Measurements from ENCODE around the gene C14orf119.

The C14orf119 gene

DNA sequence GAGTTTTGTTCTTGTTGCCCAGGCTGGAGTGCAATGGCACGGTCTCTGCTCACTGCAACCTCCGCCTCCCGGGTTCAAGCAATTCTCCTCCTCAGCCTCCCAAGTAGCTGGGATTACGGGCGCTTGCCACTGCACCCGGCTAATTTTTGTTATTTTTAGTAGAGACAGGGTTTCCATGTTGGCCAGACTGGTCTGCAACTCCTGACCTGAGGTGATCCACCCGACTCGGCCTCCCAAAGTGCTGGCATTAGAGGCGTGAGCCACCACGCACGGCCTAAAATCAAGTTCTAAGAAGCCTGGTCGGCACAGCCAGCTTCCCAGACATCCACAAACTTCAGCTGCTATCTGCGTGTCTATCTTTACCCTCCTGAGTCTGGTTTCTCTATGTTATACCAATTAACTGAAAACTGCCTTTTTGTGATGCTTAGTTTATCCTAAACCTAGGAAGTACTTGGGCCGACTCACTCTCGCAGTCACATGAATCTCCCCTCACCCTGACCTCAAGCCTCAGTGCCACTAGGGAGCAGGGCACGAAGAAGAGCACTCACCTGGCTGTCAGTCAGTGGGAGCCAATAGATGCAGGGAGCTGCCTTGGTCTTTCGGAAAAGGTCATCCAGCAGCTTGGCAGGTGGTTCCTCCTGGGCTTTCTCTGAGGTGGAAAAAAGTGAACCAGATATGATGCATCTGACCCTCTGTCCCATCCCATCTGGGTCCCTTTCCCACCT, 34.6 kb upstream of the C14orf119 start:
- H3K4me3 ChIP-seq (replicated peaks; ENCODE audit: insufficient read depth, low read length): no peak overlapping the region
- TF ChIP-seq SPI1 (IDR thresholded peaks at IDR 0.05; ENCODE audit: borderline replicate concordance, low read depth): no peak
- TF ChIP-seq, protein P1, sequence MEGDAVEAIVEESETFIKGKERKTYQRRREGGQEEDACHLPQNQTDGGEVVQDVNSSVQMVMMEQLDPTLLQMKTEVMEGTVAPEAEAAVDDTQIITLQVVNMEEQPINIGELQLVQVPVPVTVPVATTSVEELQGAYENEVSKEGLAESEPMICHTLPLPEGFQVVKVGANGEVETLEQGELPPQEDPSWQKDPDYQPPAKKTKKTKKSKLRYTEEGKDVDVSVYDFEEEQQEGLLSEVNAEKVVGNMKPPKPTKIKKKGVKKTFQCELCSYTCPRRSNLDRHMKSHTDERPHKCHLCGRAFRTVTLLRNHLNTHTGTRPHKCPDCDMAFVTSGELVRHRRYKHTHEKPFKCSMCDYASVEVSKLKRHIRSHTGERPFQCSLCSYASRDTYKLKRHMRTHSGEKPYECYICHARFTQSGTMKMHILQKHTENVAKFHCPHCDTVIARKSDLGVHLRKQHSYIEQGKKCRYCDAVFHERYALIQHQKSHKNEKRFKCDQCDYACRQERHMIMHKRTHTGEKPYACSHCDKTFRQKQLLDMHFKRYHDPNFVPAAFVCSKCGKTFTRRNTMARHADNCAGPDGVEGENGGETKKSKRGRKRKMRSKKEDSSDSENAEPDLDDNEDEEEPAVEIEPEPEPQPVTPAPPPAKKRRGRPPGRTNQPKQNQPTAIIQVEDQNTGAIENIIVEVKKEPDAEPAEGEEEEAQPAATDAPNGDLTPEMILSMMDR (IDR thresholded peaks at IDR 0.05; ENCODE audit: insufficient read depth, low read length): no peak
- TF ChIP-seq GABPA (IDR thresholded peaks at IDR 0.05; ENCODE audit: low read depth): no peak
- TF ChIP-seq POLR2AphosphoS5 (IDR thresholded peaks at IDR 0.05; ENCODE audit: low read depth): no peak
- TF ChIP-seq, protein P2, sequence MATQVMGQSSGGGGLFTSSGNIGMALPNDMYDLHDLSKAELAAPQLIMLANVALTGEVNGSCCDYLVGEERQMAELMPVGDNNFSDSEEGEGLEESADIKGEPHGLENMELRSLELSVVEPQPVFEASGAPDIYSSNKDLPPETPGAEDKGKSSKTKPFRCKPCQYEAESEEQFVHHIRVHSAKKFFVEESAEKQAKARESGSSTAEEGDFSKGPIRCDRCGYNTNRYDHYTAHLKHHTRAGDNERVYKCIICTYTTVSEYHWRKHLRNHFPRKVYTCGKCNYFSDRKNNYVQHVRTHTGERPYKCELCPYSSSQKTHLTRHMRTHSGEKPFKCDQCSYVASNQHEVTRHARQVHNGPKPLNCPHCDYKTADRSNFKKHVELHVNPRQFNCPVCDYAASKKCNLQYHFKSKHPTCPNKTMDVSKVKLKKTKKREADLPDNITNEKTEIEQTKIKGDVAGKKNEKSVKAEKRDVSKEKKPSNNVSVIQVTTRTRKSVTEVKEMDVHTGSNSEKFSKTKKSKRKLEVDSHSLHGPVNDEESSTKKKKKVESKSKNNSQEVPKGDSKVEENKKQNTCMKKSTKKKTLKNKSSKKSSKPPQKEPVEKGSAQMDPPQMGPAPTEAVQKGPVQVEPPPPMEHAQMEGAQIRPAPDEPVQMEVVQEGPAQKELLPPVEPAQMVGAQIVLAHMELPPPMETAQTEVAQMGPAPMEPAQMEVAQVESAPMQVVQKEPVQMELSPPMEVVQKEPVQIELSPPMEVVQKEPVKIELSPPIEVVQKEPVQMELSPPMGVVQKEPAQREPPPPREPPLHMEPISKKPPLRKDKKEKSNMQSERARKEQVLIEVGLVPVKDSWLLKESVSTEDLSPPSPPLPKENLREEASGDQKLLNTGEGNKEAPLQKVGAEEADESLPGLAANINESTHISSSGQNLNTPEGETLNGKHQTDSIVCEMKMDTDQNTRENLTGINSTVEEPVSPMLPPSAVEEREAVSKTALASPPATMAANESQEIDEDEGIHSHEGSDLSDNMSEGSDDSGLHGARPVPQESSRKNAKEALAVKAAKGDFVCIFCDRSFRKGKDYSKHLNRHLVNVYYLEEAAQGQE (IDR thresholded peaks at IDR 0.05; ENCODE audit: insufficient replicate concordance, low read depth): no peak
- no peak for DNase-seq (ENCODE audit: low read depth in 1 of 2, low spot score in 1 of 2)
- no peak overlapping the region for H3K27ac ChIP-seq (replicated peaks)
- H3K27me3 ChIP-seq (ENCODE audit: insufficient read depth, poor library complexity, severe bottlenecking): no peaks in the 10 kb centered on the region

DNA sequence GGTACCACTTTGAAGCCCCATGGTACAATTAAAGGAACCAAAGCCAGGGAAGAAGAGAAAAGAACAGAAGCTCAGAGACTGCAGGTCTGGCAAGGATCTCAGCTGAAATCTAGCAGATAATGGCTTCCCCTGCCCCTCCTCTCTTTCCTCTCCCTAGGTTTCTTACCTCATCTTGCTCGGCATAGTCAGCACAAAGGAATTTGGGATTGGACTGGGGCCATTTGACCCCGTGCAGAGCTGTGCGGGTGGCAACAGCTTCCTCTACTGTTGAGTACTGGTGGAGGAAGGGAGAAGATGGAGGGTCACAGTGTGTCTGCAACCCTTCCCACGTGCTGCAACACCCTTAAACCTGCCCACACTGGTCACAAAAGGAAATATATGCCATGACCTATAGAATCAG, 33.3 kb upstream of the C14orf119 start:
- no peaks in the 10 kb centered on the region for H3K27me3 ChIP-seq (ENCODE audit: insufficient read depth, poor library complexity, severe bottlenecking)
- H3K4me3 ChIP-seq (replicated peaks; ENCODE audit: insufficient read depth, low read length): no peak overlapping the region
- no peak for DNase-seq (ENCODE audit: low read depth in 1 of 2, low spot score in 1 of 2)
- H3K27ac ChIP-seq (replicated peaks): no peak overlapping the region
- TF ChIP-seq, protein P2 (IDR thresholded peaks at IDR 0.05; ENCODE audit: insufficient replicate concordance, low read depth): no peak
- TF ChIP-seq SPI1 (IDR thresholded peaks at IDR 0.05; ENCODE audit: borderline replicate concordance, low read depth): no peak
- no peak for TF ChIP-seq POLR2AphosphoS5 (IDR thresholded peaks at IDR 0.05; ENCODE audit: low read depth)
- TF ChIP-seq, protein P1 (IDR thresholded peaks at IDR 0.05; ENCODE audit: insufficient read depth, low read length): no peak
- TF ChIP-seq GABPA (IDR thresholded peaks at IDR 0.05; ENCODE audit: low read depth): no peak

DNA sequence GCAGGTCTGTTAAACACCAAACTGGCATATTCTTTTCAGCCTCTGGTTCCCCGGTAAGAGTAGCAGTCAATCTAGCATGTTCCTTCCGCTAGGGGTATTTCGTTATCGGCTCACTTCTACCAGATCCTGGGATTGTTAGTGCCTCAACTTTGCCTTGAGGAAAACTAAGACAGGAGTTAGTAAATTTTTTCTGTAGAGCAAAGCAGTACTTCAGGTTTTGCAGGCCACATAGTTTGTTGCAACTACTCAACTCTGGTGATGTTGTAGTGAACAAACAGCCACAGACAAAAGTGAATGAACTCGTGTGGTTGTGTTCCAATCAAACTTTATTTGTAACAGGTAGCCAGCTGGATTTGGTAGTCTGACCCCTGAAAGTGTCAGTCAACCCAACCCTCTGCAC, 31.7 kb upstream of the C14orf119 start:
- Histone ChIP-seq H3K27me3 (ENCODE audit: insufficient read depth, poor library complexity, severe bottlenecking) (no peaks in the 10 kb centered on the region), H3K4me3 (replicated peaks; ENCODE audit: insufficient read depth, low read length) (no peak overlapping the region), H3K27ac (replicated peaks) (no peak overlapping the region)
- DNase-seq (ENCODE audit: low read depth in 1 of 2, low spot score in 1 of 2): no peak
- TF ChIP-seq, protein P2 (IDR thresholded peaks at IDR 0.05; ENCODE audit: insufficient replicate concordance, low read depth): no peak
- TF ChIP-seq SPI1 (IDR thresholded peaks at IDR 0.05; ENCODE audit: borderline replicate concordance, low read depth) (no peak), GABPA (IDR thresholded peaks at IDR 0.05; ENCODE audit: low read depth) (no peak), POLR2AphosphoS5 (IDR thresholded peaks at IDR 0.05; ENCODE audit: low read depth) (no peak)
- TF ChIP-seq, protein P1 (IDR thresholded peaks at IDR 0.05; ENCODE audit: insufficient read depth, low read length): no peak
